NCI-H2227 (cell line): ENCODE data around the gene SPTAN1.

ENCODE experiments used
- DNase-seq: peaks from one replicate; lab custom pipeline; 2025; ENCODE audit not compliant: unreplicated experiment; lab: John Stamatoyannopoulos, UW

The SPTAN1 gene

DNA sequence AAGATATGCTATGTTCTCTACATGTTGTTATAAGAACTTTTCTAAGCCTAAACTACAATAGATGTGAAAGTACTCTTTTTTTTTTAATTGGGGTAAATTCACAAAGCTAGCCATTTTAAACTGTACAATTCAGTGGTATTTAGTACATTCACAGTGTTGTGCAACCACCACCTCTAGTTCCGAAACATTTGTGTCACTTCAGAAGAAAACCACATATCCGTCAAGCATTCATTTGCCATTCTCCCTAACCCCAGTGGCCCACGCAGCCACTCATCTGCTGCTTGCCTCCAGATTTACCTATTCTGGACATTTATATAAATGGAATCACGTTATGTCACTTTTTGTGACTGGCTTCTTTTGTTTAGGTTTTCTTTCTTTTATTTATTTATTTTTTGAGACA, 43.1 kb downstream of the SPTAN1 start:
- DNase-seq, result no peak

DNA sequence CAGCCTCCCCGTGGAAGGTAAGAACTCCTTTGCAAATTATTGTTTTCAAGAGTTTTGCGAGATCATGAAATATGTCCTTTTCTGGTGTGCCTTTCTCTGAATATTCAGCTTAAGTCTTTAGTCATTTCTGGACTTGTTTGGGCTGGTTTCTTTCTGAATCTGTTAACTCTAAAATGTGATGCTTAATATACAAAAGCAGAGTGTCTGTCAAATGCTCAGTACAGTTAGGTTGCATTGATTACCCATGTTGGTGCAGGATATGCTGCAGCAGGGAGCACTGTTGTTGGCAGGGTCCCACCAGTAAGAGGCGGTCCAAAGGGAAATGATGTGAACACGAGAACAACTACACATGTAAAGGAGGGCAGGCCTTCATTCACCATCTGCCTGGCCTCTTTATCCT, 47.7 kb downstream of the SPTAN1 start:
- DNase-seq, result no peak

DNA sequence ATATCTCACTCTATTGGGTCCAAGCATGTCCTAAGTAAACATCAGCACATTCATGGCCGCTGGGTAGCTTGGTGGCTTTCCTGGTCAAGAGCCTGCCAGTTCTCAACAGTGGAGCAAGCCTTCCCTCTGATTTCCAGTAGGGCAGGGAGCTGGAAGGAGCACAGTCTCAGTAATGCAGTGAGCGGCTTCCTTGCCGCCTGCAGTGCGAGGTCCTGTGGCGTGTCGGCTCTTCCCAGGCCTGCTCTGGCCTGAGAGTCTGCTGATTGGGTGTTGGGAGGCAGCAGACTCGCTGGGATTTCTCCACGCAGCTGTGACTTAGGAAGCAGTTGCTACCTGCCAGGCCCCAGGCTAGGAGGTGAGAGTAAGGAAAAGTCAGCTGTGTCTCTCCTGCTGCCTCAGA, 51.3 kb downstream of the SPTAN1 start:
- DNase-seq, result no peak

DNA sequence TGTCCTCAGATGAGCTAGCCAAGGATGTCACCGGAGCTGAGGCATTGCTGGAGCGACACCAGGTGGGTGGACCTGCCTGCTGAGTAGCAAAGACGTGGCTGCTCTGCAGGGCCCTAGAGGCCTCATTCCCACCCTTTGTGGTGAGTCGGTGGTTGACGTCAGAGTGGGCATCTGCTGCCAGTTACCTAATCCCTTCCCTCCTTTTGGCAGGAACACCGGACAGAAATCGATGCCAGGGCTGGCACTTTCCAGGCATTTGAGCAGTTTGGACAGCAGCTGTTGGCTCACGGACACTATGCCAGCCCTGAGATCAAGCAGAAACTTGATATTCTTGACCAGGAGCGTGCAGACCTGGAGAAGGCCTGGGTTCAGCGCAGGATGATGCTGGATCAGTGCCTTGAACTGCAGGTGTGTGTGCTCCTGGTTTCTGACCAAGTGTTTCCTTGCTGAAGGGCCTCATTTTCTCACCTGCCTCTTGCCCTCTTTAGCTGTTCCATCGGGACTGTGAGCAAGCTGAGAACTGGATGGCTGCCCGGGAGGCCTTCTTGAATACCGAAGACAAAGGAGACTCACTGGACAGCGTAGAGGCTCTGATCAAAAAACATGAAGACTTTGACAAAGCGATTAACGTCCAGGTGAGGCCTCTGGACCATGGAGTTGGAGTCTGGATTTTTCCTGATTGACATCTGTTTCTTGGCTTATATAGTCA, 55.4 kb downstream of the SPTAN1 start:
- no peak for DNase-seq

DNA sequence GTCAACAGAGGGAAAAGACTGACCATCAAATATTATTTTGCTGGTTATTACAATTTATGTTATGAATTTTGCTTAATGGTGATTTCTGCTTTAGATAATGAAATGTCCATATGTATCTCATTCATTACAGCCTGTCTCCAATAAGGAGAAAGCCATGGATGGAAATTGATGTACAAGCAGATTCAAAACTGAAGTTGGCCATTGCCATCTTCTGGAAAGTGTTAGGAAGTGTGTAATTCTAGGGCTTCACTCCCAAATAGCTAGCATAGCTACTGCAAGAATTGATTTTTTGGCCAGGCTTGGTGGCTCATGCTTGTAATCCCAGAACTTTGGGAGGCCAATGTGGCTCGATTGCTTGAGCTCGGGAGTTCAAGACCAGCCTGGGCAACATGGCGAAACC, 58.5 kb downstream of the SPTAN1 start:
- DNase-seq, result no peak

DNA sequence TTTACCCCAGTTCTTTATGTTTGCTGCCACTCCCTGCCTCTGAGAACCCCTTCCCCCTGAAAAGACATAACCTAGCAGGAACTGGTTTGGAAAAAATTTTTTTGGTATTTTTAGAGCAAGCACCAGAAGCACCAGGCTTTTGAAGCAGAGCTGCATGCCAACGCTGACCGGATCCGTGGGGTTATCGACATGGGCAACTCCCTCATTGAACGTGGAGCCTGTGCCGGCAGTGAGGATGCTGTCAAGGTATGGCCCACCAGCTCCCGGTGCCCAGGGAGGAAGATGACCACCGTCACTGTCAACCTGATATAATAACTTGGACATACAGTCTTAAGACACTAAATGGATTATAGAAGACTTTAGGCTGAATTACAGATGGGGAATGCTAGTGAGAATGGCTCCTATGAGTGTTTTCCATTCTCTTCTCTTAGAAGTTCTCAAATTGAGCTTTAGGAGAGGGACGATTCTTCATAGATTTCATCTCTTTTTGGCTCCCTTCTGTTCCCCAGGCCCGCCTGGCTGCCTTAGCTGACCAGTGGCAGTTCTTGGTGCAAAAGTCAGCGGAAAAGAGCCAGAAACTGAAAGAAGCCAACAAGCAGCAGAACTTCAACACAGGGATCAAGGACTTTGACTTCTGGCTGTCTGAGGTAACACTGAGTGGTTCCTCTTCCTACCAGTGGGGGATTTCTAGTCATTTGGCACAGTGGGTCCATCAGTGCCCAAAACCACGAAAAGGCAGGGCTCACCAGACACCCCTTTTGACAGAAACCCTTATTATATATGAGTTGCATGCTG, 59.4 kb downstream of the SPTAN1 start:
- no peak for DNase-seq

DNA sequence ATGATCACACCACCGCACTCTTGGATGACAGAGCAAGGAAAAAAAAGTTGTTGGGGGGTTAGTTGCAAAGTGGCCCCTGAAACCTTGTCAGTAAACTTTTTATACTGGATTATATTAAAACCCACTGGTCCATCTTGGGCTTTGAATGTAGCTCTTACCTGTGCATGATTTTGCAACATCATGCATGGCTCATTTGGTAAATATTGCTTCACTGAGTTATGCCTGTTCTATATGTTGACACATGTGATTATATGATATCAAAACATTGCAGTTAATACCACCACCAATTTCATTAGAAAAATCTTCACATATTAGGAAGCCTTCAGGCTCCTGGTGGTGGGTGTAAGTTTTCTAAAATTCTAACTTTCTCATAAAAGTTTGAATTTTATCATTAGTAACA, 62.3 kb downstream of the SPTAN1 start:
- DNase-seq, result no peak

DNA sequence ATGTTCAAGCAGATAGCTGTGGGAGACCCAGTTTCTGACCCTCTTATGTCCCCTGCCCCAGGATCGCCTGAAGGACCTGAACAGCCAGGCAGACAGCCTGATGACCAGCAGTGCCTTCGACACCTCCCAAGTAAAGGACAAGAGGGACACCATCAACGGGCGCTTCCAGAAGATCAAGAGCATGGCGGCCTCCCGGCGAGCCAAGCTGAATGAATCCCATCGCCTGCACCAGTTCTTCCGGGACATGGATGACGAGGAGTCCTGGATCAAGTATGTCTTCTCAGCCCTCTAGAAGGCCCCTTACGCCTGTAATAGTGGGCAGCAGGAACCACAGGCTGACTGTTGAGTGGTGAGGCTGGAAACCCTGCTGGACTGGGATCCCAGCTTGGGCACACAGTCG, 63.2 kb downstream of the SPTAN1 start:
- DNase-seq, result no peak

DNA sequence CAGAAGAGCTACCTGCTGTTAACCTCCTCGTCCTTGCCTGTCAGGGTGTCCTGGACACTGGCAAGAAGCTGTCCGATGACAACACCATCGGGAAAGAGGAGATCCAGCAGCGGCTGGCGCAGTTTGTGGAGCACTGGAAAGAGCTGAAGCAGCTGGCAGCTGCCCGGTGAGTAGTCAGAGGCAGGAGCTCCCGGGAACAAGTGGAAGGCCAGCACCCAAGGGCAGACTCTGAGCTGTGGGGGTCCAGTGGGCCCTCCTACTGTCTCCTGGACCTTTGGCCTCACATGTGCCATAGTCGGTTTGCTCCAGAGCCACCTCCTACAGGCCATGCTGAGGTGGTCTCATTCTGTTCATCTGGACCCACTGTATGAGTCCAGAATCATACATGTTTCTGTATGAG, 65.6 kb downstream of the SPTAN1 start:
- no peak for DNase-seq

DNA sequence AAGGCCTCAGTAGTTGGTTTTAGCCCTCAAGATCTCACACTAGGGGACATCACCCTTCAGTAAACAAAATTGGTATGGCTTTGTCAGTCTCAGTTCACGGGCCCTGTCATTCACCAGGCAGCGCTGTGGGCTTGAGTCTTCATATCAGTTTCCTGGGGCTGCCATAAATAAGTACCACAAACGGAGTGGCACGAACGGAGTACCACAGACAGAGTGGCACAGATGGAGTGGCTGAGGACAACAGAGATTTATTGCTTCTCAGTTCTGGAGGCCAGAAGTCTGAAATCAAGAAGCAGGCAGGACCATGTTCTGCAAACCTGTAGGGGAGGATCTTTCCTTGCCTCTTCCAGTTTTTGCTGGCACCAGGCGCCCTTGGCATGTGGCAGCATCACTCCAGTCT, 66.7 kb downstream of the SPTAN1 start:
- no peak for DNase-seq

DNA sequence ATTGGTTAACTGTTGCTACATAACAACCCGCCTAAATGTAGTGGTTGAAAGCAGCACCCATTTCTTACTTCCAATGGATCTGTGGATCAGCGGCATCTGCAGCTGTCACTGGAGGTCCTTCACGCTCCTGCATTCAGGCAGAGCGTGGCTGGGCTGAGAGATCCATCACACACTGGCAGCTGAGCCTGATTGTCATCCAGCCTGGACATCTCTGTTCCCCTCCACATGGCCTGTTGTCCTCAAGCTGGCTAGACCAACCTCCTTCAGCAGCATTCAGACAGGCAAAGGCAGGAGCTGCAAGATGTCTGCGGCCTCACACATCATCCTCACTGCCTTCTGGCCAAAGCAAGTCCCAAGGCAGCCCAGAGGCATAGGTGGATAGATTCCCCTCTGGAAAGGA, 67.4 kb downstream of the SPTAN1 start:
- no peak for DNase-seq

DNA sequence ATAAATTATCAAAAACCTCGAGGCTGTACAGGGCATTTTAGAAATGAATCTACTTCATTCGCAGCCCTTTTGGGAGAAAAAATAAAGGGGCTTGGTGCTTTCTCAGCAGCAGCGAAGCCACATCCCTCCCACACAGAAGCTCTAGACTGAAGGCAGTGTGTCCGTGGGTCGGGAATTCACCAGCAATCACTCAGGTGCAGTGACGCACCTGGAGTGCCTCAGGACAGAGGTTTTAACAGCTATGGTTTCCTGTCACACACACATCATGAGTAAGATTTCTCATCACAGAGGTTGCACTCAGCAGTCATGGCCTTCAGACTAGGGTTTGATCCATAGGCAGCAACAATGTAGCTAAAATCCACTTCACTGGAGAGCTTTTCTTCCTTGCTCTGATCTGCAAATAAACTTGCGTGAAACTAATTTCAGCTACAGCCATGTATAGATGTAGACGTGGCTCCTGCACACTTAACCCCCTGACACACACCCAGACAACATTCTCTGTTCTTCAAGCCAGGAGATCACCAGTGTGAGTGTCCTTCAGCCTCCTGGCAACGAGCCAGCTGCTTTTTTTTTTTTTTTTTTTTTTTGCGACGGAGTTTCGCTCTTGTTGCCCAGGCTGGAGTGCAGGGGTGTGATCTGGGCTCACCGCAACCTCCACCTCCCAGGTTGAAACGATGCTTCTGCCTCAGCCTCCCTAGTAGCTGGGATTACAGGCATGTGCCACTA, 69.5 kb downstream of the SPTAN1 start:
- no peak for DNase-seq

DNA sequence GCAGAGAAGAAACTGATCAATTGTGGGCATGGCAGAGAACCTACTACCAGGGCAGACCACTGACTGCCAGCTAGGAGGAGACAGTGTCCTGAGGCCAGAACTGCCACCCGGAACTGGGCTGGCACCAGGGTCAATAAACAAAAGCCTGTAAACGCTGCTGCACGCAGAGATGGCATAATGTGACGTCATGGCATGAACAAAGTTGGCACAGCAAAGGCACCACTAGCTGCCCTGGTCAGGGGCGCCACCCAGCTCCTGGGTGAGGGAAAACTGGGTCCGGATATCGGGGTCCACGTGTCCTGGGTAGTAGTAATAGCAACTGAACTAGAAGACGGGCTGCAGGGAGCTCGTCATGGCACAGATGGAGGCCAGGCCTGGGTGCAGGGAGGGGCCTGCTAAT, 72.2 kb downstream of the SPTAN1 start:
- DNase-seq, result no peak

DNA sequence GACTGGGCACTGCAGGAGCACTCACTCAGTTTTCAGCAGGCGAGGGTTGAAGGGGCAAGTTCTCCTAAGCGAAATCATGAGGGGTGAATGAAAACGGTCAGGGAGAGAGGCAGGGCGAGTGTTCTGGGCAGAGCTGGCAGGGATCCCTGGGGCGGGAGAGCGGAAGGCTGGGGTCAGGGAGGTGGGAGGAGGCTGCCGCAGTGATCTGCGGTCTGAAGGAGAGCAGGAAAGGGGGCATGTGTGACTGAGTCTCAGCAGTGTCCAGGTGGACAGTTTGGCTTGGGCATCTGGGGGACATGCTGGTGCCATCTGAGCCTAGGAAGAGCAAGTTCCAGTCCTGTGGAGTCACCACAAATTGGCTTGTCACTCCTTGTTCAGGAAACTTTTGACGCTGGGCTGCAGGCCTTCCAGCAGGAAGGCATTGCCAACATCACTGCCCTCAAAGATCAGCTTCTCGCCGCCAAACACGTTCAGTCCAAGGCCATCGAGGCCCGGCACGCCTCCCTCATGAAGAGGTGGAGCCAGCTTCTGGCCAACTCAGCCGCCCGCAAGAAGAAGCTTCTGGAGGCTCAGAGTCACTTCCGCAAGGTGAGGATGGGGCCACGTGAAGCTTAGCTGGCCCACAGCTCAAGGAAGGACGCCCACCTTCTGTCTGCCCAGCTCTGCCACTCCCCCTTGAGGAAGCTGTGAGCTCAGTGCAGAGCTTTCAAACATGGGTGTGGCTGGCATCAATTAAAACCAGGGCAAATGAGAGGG, 73.2 kb downstream of the SPTAN1 start:
- no peak for DNase-seq

DNA sequence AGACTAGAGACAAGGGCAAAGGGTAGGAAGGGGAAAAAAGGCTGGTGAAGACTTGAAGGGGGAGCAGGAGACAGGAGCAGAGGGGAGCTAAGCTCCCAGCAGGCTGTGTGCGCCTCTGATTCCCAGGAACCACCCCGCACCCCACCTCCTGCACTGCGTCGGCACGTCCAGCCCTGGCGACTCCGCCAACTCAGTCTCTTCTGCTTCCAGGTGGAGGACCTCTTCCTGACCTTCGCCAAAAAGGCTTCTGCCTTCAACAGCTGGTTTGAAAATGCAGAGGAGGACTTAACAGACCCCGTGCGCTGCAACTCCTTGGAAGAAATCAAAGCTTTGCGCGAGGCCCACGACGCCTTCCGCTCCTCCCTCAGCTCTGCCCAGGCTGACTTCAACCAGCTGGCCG, 73.8 kb downstream of the SPTAN1 start:
- DNase-seq, result no peak

DNA sequence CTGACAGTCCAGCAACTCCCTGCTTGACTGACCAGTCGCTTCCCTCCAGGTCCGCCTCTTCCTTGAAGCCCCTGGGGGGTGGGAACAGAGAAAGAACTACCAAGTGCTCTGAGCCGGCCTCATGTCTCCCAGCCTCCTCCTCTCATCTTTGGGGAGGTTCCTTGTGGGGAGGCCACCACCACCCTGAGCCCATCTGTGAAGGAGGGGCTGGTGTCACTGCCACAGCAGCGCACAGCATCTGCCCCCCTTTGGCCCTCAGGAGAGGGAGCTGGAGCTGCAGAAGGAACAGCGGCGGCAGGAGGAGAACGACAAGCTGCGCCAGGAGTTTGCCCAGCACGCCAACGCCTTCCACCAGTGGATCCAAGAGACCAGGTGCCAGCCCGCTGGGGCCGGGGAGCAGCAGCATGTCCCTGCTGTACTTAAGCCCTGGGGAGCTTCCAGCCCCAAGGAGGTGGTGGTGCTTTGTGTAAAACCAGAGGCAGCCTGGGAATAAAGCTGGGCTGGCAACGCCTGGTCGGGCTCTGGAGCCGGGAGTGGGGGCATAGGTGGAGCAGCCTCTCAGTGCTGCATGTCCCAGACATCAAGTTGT, 74.8 kb downstream of the SPTAN1 start:
- no peak for DNase-seq

DNA sequence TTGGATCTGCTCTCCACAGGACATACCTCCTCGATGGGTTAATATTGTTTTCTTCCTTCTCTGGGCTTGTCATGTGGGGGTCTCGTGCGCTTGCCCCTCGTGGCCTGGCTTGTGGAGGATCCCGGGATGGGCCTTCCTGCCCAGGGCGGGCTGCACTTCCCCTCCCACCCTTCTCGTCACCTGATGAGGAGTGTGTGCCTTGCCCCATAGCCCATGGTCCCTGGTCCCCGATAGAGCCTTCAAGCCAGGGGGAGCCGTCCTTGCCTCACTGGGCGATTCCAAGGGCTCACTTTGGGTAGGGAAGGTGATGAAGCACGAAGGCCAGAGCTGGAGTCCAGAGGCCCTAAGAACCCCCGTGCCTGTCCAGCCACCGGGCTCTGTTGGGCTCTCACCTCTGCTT, 75.5 kb downstream of the SPTAN1 start:
- DNase-seq, result no peak

DNA sequence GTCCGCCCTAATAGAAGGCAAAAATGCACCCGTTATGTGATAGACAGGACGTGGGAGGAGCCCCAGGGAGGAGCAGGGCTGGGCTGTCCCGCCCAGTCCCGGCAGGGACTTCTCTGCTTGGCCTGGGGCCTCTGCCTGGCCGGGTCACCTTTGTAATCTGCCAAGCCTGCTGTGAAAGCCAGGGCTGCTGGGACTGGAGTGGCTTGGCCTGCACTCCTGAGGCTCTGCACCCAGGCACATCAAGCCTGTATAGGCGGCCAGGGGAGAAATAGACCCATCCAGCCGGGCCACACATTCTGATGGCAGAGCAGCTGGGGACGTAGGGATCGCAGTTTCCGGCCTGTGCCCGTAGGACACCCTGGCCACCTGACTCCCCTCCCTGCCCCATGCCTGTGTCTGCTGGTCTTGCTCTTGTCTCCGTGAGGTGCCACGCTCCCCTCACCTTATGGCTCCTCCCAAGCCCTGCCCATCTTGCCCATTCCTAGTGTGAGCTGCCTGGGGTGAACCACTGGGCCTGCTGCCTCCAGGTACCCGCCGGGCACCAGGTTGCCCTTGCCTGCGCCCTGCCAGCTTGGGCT, 76.2 kb downstream of the SPTAN1 start:
- no peak for DNase-seq

DNA sequence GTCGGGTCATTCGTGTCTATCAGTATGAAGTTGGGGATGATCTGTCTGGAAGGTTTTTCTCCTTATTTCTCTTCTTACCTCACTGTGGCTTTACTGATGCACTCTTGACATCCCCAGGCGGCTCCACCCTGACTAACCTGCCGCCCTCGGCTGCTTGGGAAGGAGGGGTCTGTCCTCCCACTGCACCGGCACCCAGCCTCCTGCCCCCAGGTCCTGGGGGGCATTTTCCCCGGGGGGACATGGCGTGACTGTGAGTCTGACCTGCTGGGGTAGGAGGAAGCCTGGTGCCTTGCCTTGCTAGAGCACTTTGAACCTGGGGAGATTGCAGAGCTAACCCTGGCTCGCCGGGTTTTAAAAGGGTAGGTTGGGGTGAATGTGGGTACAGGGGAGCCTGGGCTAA, 76.7 kb downstream of the SPTAN1 start:
- no peak for DNase-seq

DNA sequence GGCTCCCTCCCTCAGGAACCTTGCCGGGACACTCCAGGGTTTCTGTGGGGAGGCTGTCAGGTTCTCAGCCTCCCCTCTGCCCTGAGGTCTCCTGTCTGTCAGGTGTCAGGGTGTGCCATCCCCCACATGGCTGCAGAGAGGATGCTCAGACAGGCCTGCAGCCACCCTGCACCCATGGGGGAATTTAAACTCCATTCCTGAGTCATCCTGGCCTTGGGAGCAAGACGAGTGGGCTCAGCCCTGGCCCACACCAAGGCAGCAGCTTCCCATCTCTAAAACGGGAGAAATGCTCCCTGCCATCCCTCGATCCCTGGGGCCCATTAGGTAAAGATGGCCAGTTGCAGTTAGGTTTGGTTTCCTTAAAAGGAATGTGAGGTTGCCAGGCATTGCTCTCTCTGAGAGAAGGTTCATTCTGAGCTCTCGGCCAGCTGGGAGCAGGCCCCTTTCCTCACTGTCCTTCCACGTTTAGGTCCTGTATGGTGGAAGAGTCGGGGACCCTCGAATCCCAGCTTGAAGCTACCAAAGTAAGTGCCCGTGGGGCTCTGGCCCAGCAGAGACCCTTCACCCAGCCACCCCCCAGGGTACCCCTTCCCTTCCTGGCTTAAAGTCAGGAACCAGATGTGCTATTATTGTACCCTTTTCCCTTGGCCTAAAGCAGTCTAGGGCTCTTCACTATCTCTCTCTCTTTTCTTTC, 77.6 kb downstream of the SPTAN1 start:
- DNase-seq, result no peak
